SHP77 treated with DMSO at 0.1 percent for 48 hours (cell line): ENCODE measurements around the gene C1QL1.

Experiments used
- DNase-seq: peaks from one replicate; lab custom pipeline; 2025; lab: John Stamatoyannopoulos, UW

C1QL1 gene

GRCh38 chr17:44968225-44969143 lies at the start of gene C1QL1:
C1QL1 (minus strand) TSS chr17:44968303; CDS start chr17:44968048, 255 bp downstream.
- DNase-seq, result peak; percentile 41

GRCh38 chr17:45016823-45017222 lies 48.7 kb upstream of the C1QL1 start:
- DNase-seq, result peak; percentile 17

GRCh38 chr17:45016237-45016636 lies 48.1 kb upstream of the C1QL1 start:
- DNase-seq, result no peak

DNA sequence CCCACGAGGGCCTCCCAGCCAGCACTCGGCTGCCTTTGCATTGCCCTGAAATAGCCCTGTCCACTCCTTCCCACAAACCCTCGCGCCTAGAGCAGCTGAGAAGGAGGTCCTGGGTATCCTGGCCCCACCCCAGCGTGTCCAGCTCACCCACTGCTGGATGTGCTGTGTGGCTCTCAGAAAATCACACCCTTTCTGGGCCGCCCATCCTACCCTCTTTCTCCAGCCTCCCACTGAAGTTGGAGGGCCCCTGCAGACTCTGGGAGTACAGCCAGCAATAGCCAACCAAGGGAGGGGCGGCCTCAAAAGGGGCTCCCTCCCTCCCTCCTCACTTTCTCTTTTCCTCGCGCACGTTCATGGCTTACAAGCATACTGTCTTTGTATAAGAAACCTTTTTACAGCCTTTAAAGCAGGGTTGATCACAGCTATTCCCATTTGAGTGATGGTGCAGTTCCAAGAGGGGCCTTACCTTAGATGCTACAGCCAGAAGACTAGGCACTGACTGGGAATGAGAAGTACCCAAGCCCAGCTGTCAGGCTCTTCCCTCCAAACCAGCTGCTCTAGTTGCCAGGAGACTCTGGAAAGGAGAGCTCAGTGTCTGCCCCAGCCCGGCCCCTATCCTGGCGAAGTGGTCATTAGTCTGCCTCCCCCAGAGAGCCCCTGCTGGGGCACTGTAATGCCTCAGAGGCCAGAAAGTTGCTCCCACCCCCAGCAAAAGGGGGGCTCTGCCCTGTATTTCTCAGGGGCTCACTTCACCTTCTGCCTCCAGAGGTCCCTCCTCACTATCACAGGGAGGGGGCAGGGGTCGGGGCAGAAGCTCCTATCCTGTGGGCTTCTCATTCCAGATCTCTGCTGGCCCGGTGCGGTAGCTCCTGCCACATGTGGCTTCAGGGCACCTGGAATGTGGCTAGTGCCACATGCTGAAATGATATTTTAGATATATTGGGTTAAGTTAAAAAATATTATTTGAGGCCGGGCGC lies 45.2 kb upstream of the C1QL1 start:
- DNase-seq, result peak; percentile 53

DNA sequence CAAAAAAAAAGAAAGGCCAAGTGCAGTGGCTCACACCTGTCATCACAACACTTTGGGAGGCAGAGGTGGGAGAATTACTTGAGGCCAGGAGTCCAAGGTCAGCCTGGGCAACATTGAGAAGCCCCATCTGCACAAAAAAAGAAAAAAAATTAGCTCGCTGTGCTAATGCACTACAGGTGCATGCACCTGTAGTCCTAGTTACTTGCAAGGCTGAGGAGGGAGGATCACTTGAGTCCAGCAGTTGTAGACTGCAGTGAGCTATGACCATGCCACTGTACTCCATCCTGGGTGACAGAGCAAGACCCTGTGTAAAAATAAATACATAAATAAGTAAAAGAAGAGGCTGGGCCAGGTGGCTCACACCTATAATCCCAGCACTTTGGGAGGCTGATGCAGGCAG lies 43.7 kb upstream of the C1QL1 start:
- no peak for DNase-seq

- no peak for DNase-seq
Measured at GRCh38 chr17:45009676-45010467, 41.8 kb upstream of the C1QL1 start.

DNA sequence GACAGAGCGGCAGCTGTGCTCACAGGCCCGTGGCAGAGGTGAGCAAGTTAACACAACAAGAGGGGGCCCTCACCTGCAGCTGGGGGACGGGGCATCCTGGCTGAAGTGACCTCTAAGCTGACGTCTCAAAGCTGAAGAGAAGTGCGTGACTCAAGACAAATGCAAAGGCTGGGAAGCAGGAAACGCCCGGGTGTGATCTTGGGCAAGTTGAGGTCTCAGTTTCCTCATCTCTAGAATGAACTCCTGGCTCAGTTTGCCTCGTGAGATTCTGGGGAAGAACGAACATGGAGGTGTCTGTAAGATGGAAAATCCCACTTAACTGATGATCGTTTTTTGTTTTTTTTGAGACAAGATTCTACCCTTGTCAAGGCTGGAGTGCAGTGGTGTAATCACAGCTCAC lies 40.1 kb upstream of the C1QL1 start:
- no peak for DNase-seq

- DNase-seq, result no peak
Measured at GRCh38 chr17:45006927-45007461, 38.9 kb upstream of the C1QL1 start.

DNA sequence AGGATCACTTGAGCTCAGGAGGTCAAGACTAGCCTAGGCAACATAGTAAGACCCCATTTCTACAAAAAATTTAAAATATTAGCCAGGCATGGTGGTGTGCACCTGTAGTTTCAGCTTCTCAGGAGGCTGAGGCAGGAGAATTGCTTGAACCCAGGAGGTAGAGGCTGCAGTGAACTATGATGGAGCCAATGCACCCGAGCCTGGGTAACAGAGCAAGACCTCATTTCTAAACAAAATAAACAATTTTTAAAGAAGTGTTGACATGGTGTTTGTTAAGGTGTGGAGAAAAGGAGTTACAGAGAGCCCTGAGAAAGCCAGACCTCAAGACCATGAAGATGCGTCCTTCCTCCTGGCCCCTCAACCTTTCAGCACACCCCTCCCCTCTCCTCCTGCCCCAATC lies 37.6 kb upstream of the C1QL1 start:
- no peak for DNase-seq

GRCh38 chr17:45004388-45004787 lies 36.3 kb upstream of the C1QL1 start:
- DNase-seq, result no peak

DNA sequence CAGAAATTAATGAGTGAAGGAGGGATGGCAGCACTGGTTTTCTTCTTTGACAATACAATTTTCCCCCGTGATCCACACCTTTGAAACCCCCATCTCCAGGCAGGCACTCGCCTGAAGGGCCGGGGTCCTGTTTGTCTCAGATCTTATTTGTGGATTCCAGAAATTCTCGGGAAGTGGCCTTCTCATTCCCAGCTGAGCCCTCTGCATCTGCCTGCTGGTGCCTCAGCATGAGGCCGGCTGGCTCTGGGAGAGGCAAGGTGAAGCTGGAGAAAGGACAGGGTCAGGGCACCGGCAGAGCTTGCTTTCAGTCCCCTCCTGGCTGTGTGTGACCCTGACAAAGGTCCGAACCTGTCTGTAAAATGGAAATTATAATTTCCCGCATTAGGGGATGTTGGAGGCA lies 35.8 kb upstream of the C1QL1 start:
- no peak for DNase-seq

DNA sequence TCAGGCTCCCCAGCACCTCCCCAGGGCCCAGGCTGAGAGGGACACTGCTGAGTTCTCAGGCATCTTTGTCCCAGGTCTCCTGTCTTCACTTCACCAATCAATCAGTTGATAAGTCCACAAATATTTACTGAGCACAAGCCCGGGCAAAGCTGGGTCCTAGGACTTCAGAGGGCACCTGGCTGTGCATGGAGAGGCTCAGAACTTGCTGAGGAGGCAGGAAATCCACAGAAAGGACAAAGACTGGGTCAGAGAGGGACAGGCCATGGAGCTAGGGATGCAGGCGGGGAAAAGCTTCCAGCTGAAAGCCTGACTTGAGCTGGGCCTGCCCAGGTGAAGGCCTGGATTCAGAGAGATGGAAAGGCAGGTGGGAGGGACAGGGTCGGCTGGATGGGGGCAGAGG lies 33.2 kb upstream of the C1QL1 start:
- no peak for DNase-seq

DNA sequence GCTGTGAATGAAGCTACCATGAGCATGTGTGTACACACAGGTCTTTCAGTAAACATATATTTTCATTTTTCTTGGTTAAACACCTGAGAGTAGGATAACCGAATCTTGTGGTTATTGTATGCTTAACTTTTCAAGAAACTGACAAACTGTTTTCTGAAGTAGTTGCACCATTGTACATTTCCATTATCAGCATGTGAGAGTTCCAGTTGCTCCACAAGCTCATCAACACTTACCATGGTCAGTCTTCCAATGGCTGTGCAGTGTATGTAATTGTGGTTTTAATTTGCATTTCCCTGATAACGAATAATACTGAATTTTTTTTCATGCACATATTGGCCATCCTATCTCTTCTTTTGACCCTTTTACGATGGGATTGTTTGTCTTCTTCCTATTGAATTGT lies 31.3 kb upstream of the C1QL1 start:
- DNase-seq, result no peak

GRCh38 chr17:44998646-44999045 lies 30.5 kb upstream of the C1QL1 start:
- no peak for DNase-seq

- peak; percentile 28 for DNase-seq
Measured at GRCh38 chr17:44997733-44998520, 29.8 kb upstream of the C1QL1 start.

GRCh38 chr17:44996304-44996703 lies 28.2 kb upstream of the C1QL1 start:
- DNase-seq, result no peak

GRCh38 chr17:44995436-44996001 lies 27.4 kb upstream of the C1QL1 start:
- DNase-seq, result no peak

DNA sequence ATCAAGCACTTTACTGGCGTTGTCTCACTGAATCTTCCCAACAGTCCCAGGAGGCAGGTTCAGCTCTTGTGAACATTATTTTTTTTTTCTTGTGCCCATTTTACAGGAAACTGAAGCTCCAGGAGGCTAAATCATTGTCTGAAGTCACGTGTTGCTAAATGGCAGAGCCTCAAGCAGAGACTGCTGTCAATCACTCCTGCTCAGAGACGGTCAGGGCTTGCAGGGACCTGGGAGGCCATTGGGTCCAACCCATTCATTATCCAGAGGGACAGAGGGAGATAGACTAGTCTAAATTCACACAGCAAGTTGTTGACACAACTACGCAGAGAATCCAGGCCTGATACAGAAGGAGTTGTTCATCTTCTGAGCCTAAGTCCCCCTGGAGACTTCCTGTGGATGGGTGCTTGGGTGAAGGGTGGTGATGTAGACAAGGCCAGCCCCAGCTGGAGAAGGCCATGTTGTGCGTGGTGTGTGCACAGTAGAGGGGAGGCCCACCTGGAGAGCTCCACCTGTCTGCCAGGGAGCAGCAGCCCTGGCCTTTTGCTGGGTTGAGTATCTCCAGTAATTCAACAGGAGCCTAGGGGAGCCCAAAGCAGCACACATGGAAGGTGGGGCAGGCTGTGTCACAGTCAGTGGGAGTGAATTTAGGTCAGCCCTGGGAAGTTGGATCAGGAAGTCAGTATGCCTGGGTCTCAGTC lies 24.3 kb upstream of the C1QL1 start:
- DNase-seq, result no peak

- DNase-seq, result no peak
Measured at GRCh38 chr17:44990994-44991393, 22.9 kb upstream of the C1QL1 start.
